Osteocyte (in vitro differentiated cells): ENCODE results near the gene CASP10. TPM values are rescaled to one million over a fixed set of nuclear protein-coding genes. Genes with fewer than 3 reads are reported as not detected.

Experiments
- DNase-seq: peaks from one replicate; pipeline ENCODE4 v3.0.0; 2021; ENCODE audit warnings: mixed read lengths; ENCODE audit not compliant: unreplicated experiment; ENCODE audit errors: extremely low spot score
- H3K27ac Mint-ChIP-seq: one replicate; pipeline ENCODE4 v1.8.0; 2021; ENCODE audit warnings: mild to moderate bottlenecking, mixed read lengths; ENCODE audit not compliant: unreplicated experiment
- H3K27me3 Mint-ChIP-seq: one replicate; pipeline ENCODE4 v1.8.0; 2021; ENCODE audit warnings: mixed read lengths; ENCODE audit not compliant: unreplicated experiment
- H3K36me3 Mint-ChIP-seq: one replicate; pipeline ENCODE4 v1.8.0; 2021; ENCODE audit warnings: mixed read lengths; ENCODE audit not compliant: unreplicated experiment
- H3K4me1 Mint-ChIP-seq: one replicate; pipeline ENCODE4 v1.8.0; 2021; ENCODE audit warnings: mixed read lengths; ENCODE audit not compliant: unreplicated experiment
- H3K4me3 Mint-ChIP-seq: one replicate; pipeline ENCODE4 v1.8.0; 2021; ENCODE audit warnings: mild to moderate bottlenecking, moderate library complexity, mixed read lengths; ENCODE audit not compliant: unreplicated experiment
- H3K9me3 Mint-ChIP-seq: one replicate; pipeline ENCODE4 v1.8.0; 2021; ENCODE audit warnings: mixed read lengths; ENCODE audit not compliant: unreplicated experiment
- CTCF ChIP-seq: fragments of 200-600 bp; sonication (generic); IDR thresholded peaks from 2 replicates; pipeline ENCODE4 v1.5.0; 2021; ENCODE audit warnings: antibody characterized with exemption, mild to moderate bottlenecking, moderate library complexity
- total RNA-seq: library from RNA; stranded (reverse); gene quantifications from 2 replicates; pipeline ENCODE4 v1.2.1, GENCODE V29; 2021

Gene CASP10
- total RNA-seq, 1 donor from 2014 or later = 0.35 TPM

GRCh38 chr2:201275069-201275468, 92.1 kb downstream of the CASP10 start:
- no peak for TF ChIP-seq CTCF
- no peak overlapping the region for H3K4me3 Mint-ChIP-seq
- H3K27me3 Mint-ChIP-seq = no peaks in the 10 kb centered on the region
- DNase-seq = no peak
- H3K9me3 Mint-ChIP-seq = no peaks in the 10 kb centered on the region
- H3K27ac Mint-ChIP-seq = no peak overlapping the region
- H3K4me1 Mint-ChIP-seq = no peaks in the 10 kb centered on the region
- peaks cover 44% of the 10 kb centered on the region for H3K36me3 Mint-ChIP-seq

GRCh38 chr2:201275990-201276389, 93.0 kb downstream of the CASP10 start:
- no peaks in the 10 kb centered on the region for H3K27me3 Mint-ChIP-seq
- no peak overlapping the region for H3K4me3 Mint-ChIP-seq
- TF ChIP-seq CTCF = no peak
- H3K27ac Mint-ChIP-seq = no peak overlapping the region
- H3K9me3 Mint-ChIP-seq = no peaks in the 10 kb centered on the region
- no peaks in the 10 kb centered on the region for H3K4me1 Mint-ChIP-seq
- H3K36me3 Mint-ChIP-seq = peaks cover 45% of the 10 kb centered on the region
- no peak for DNase-seq

GRCh38 chr2:201276511-201276910, 93.6 kb downstream of the CASP10 start:
- Mint-ChIP-seq H3K36me3 (peaks cover 44% of the 10 kb centered on the region), H3K4me3 (no peak overlapping the region), H3K27ac (no peak overlapping the region), H3K9me3 (no peaks in the 10 kb centered on the region), H3K27me3 (no peaks in the 10 kb centered on the region), H3K4me1 (no peaks in the 10 kb centered on the region)
- TF ChIP-seq CTCF = no peak
- DNase-seq = no peak

Other genes with a start within 250 kb of the CASP10 start
- gene ORC2, start 219.5 kb upstream of the CASP10 start, total RNA-seq = 24.0 and 25.5 TPM in 2 replicates
- gene HYCC2, start 111.5 kb upstream of the CASP10 start, total RNA-seq = 16.8 and 18.9 TPM in 2 replicates
- gene NDUFB3, start 111.1 kb upstream of the CASP10 start, total RNA-seq = 69.1 and 74.1 TPM in 2 replicates
- gene CFLAR, start 67.0 kb upstream of the CASP10 start, total RNA-seq = 45.8 and 48.1 TPM in 2 replicates
- gene CASP8, start 77.4 kb downstream of the CASP10 start, total RNA-seq = 11.1 and 11.4 TPM in 2 replicates
- 1.6 and 2.1 TPM in 2 replicates for gene FLACC1, start 174.2 kb downstream of the CASP10 start, total RNA-seq